Type B pancreatic cell (in vitro differentiated cells): ENCODE measurements around the gene EBNA1BP2. TPM values are rescaled to one million over a fixed set of nuclear protein-coding genes. Genes with fewer than 3 reads are reported as not detected.

ENCODE experiments used
- DNase-seq: peaks from one replicate; pipeline ENCODE4 v3.0.0; 2021; ENCODE audit warnings: mixed read lengths; ENCODE audit not compliant: unreplicated experiment; ENCODE audit errors: extremely low spot score
- H3K27ac Mint-ChIP-seq: 2 replicates; pipeline ENCODE4 v1.8.0; 2021; ENCODE audit warnings: mild to moderate bottlenecking, mixed read lengths
- H3K27me3 Mint-ChIP-seq: 2 replicates; pipeline ENCODE4 v1.8.0; 2021; ENCODE audit warnings: mixed read lengths
- H3K36me3 Mint-ChIP-seq: 2 replicates; pipeline ENCODE4 v1.8.0; 2021; ENCODE audit warnings: mixed read lengths
- H3K4me1 Mint-ChIP-seq: one replicate; pipeline ENCODE4 v1.8.0; 2021; ENCODE audit warnings: mixed read lengths; ENCODE audit not compliant: unreplicated experiment
- H3K4me3 Mint-ChIP-seq: 2 replicates; pipeline ENCODE4 v1.8.0; 2021; ENCODE audit warnings: mild to moderate bottlenecking, mixed read lengths
- H3K9me3 Mint-ChIP-seq: 2 replicates; pipeline ENCODE4 v1.8.0; 2021; ENCODE audit warnings: mixed read lengths
- CTCF ChIP-seq: fragments of 200-600 bp; sonication (generic); conservative IDR thresholded peaks from 2 replicates; pipeline ENCODE4 v1.5.0; 2021; ENCODE audit warnings: antibody characterized with exemption, mild to moderate bottlenecking
- long read RNA-seq: library from polyadenylated mRNA; unstranded; transcript quantifications from one replicate; pipeline ENCODE4 v2.0.0, GENCODE V29; 2020
- total RNA-seq: library from RNA; stranded (reverse); gene quantifications from 2 replicates; pipeline ENCODE4 v1.2.1, GENCODE V29; 2021; ENCODE audit warnings: low replicate concordance

Gene EBNA1BP2
- total RNA-seq: 57.2 and 68.3 TPM in 2 replicates
- long read RNA-seq, transcript EBNA1BP2-201 (9 exons, 1,322 nt): major isoform, 154 of 185 reads
- long read RNA-seq, transcript EBNA1BP2-202 (10 exons, 1,503 nt): minor isoform, 5 of 185 reads
- long read RNA-seq, partial matches to known transcripts: 13 of 185 reads
- long read RNA-seq, other reads (novel, unspliced or antisense): 11 of 185 reads

- DNase-seq: peak; percentile 89
- Mint-ChIP-seq H3K4me1 (peaks cover 11% of the 10 kb centered on the region), H3K4me3 (peak within 1 kb of the TSS; percentile 99), H3K36me3 (peaks cover 18% of the 10 kb centered on the region), H3K27ac (peak within 1 kb of the TSS; percentile 93), H3K27me3 (peaks cover 17% of the 10 kb centered on the region), H3K9me3 (no peaks in the 10 kb centered on the region)
- no peak for TF ChIP-seq CTCF
These were observed at the start of gene EBNA1BP2, which contains the start of gene CFAP57 for GRCh38 chr1:43171876-43172526. Gene EBNA1BP2, minus strand, starts transcription at chr1:43172290. Its CDS starts 172 bp downstream, at chr1:43172118. Gene CFAP57, plus strand, starts transcription at chr1:43172330. Its CDS starts 424 bp downstream, at chr1:43172754.

- Mint-ChIP-seq H3K4me3 (no peak overlapping the region), H3K36me3 (no peaks in the 10 kb centered on the region), H3K27ac (no peak overlapping the region), H3K27me3 (peaks cover 14% of the 10 kb centered on the region), H3K9me3 (no peaks in the 10 kb centered on the region), H3K4me1 (no peaks in the 10 kb centered on the region)
- DNase-seq: no peak
- TF ChIP-seq CTCF: no peak
These were observed 49.7 kb upstream of the EBNA1BP2 start for GRCh38 chr1:43221797-43222196.

GRCh38 chr1:43220905-43221778 lies 49.1 kb upstream of the EBNA1BP2 start:
- H3K4me1 Mint-ChIP-seq: no peaks in the 10 kb centered on the region
- no peak overlapping the region for H3K4me3 Mint-ChIP-seq
- H3K27me3 Mint-ChIP-seq: peaks cover 14% of the 10 kb centered on the region
- TF ChIP-seq CTCF: no peak
- H3K36me3 Mint-ChIP-seq: no peaks in the 10 kb centered on the region
- no peak for DNase-seq
- H3K9me3 Mint-ChIP-seq: no peaks in the 10 kb centered on the region
- no peak overlapping the region for H3K27ac Mint-ChIP-seq

GRCh38 chr1:43217747-43218146 lies 45.7 kb upstream of the EBNA1BP2 start:
- no peak overlapping the region for H3K4me3 Mint-ChIP-seq
- H3K27me3 Mint-ChIP-seq: peaks cover 14% of the 10 kb centered on the region
- no peak overlapping the region for H3K27ac Mint-ChIP-seq

More at GRCh38 chr1:43217747-43218146, 45.7 kb upstream of the EBNA1BP2 start:
- no peaks in the 10 kb centered on the region for H3K9me3 Mint-ChIP-seq
- no peaks in the 10 kb centered on the region for H3K4me1 Mint-ChIP-seq
- no peak for DNase-seq
- TF ChIP-seq CTCF: no peak
- H3K36me3 Mint-ChIP-seq: no peaks in the 10 kb centered on the region
